Measurements from ENCODE around the gene GRIA4. TPM values are rescaled to one million over a fixed set of nuclear protein-coding genes. Genes with fewer than 3 reads are reported as not detected.

The GRIA4 gene
- polyA plus RNA-seq, 1 donor from 2014 or later, result 6.3 TPM

- no peaks in the 10 kb centered on the region for H3K9me3 ChIP-seq (ENCODE audit: low read length)
- no peaks in the 10 kb centered on the region for H3K36me3 ChIP-seq (ENCODE audit: insufficient read depth, low read length)
- H3K27ac ChIP-seq (ENCODE audit: low read length), result no peak overlapping the region
- H3K4me2 ChIP-seq (ENCODE audit: low read length), result no peak overlapping the region
- no peak overlapping the region for H2AFZ ChIP-seq (ENCODE audit: low read depth, low read length)
- H3K79me2 ChIP-seq (replicated peaks; ENCODE audit: insufficient read depth, low read length), result no peaks in the 10 kb centered on the region
- no peaks in the 10 kb centered on the region for H3K27me3 ChIP-seq (ENCODE audit: insufficient read depth, low read depth, low read length)
- H3K9ac ChIP-seq (ENCODE audit: low read length), result no peak overlapping the region
- H3K4me3 ChIP-seq (ENCODE audit: low read length), result no peak overlapping the region
- H3K9me2 ChIP-seq (ENCODE audit: insufficient read depth, low read length), result no peaks in the 10 kb centered on the region
- TF ChIP-seq POLR2AphosphoS5 (IDR thresholded peaks at IDR 0.05) (no peak), TAF1 (IDR thresholded peaks at IDR 0.05; ENCODE audit: low read depth) (no peak), EP300 (conservative IDR thresholded peaks at IDR 0.05; ENCODE audit: poor library complexity, severe bottlenecking) (no peak), REST (IDR thresholded peaks at IDR 0.05; ENCODE audit: borderline replicate concordance) (no peak)
- H4K20me1 ChIP-seq (ENCODE audit: insufficient read depth), result no peaks in the 10 kb centered on the region
- H3F3A ChIP-seq (ENCODE audit: insufficient read depth, low read length, poor library complexity, severe bottlenecking), result no peaks in the 10 kb centered on the region
Measured at GRCh38 chr11:105857728-105858127, 247.9 kb downstream of the GRIA4 start.

GRCh38 chr11:105858841-105859240 is 249.0 kb downstream of the GRIA4 start:
- Histone ChIP-seq H3K4me2 (ENCODE audit: low read length) (no peak overlapping the region), H3K9me3 (ENCODE audit: low read length) (no peaks in the 10 kb centered on the region), H3K36me3 (ENCODE audit: insufficient read depth, low read length) (no peaks in the 10 kb centered on the region), H3K9me2 (ENCODE audit: insufficient read depth, low read length) (no peaks in the 10 kb centered on the region), H4K20me1 (ENCODE audit: insufficient read depth) (no peaks in the 10 kb centered on the region), H3F3A (ENCODE audit: insufficient read depth, low read length, poor library complexity, severe bottlenecking) (no peaks in the 10 kb centered on the region), H3K27me3 (ENCODE audit: insufficient read depth, low read depth, low read length) (no peaks in the 10 kb centered on the region), H3K9ac (ENCODE audit: low read length) (no peak overlapping the region), H3K4me3 (ENCODE audit: low read length) (no peak overlapping the region), H3K79me2 (replicated peaks; ENCODE audit: insufficient read depth, low read length) (no peaks in the 10 kb centered on the region), H3K27ac (ENCODE audit: low read length) (no peak overlapping the region), H2AFZ (ENCODE audit: low read depth, low read length) (no peak overlapping the region)
- no peak for TF ChIP-seq POLR2AphosphoS5 (IDR thresholded peaks at IDR 0.05)
- no peak for TF ChIP-seq MXI1 (conservative IDR thresholded peaks at IDR 0.05; ENCODE audit: poor library complexity, severe bottlenecking)
- TF ChIP-seq RAD21 (conservative IDR thresholded peaks at IDR 0.05), result no peak
- TF ChIP-seq EZH2 (IDR thresholded peaks at IDR 0.05; ENCODE audit: borderline replicate concordance, insufficient read depth, low read length, poor library complexity, severe bottlenecking), result no peak
- no peak for TF ChIP-seq CTCF (IDR thresholded peaks at IDR 0.05; ENCODE audit: poor library complexity, severe bottlenecking)
- no peak for TF ChIP-seq EP300 (conservative IDR thresholded peaks at IDR 0.05; ENCODE audit: poor library complexity, severe bottlenecking)
- TF ChIP-seq REST (IDR thresholded peaks at IDR 0.05; ENCODE audit: borderline replicate concordance), result no peak
- no peak for TF ChIP-seq TAF1 (IDR thresholded peaks at IDR 0.05; ENCODE audit: low read depth)
- no peak for TF ChIP-seq SMC3 (conservative IDR thresholded peaks at IDR 0.05; ENCODE audit: poor library complexity)

Measured in neural cell (in vitro differentiated cells).